ENCODE measurements around the gene SSTR3.
A peak's percentile ranks its signal among the peaks of the same experiment; 100 is the strongest.

The SSTR3 gene

GRCh38 chr22:37195921-37196320, 16.4 kb downstream of the SSTR3 start:
- H3K79me2 ChIP-seq (ENCODE audit: low read length): peaks cover 7% of the 10 kb centered on the region
- no peaks in the 10 kb centered on the region for H3K27me3 ChIP-seq (replicated peaks; ENCODE audit: insufficient read depth, low read length)
- H3F3A ChIP-seq (ENCODE audit: insufficient read depth, low read length): peaks cover 30% of the 10 kb centered on the region
- no peak overlapping the region for H2AFZ ChIP-seq (ENCODE audit: low read length)
- DNase-seq: no peak
- H3K9me2 ChIP-seq (replicated peaks; ENCODE audit: insufficient read depth, low read length): no peaks in the 10 kb centered on the region
- H3K36me3 ChIP-seq (replicated peaks; ENCODE audit: insufficient read depth, low read length): no peaks in the 10 kb centered on the region
- H3K27ac ChIP-seq (ENCODE audit: low read length): no peak overlapping the region
- no peak overlapping the region for H3K4me3 ChIP-seq (ENCODE audit: low read length)
- peaks cover 34% of the 10 kb centered on the region for H3K4me1 ChIP-seq (ENCODE audit: low read length)
- no peaks in the 10 kb centered on the region for H3K9me3 ChIP-seq (replicated peaks; ENCODE audit: insufficient read depth, low read length)
- H4K20me1 ChIP-seq (ENCODE audit: insufficient read depth, low read length): no peaks in the 10 kb centered on the region
- no peak overlapping the region for H3K9ac ChIP-seq (ENCODE audit: low read length)
- H3K4me2 ChIP-seq (ENCODE audit: low read depth, low read length): no peak overlapping the region
- TF ChIP-seq EZH2phosphoT487 (IDR thresholded peaks at IDR 0.05; ENCODE audit: low read length): no peak
- no peak for TF ChIP-seq EZH2 (optimal IDR thresholded peaks at IDR 0.05; ENCODE audit: low read depth, low read length)
- TF ChIP-seq CTCF (IDR thresholded peaks at IDR 0.05; ENCODE audit: low read length): no peak

GRCh38 chr22:37194750-37195149, 17.5 kb downstream of the SSTR3 start:
- H3K9ac ChIP-seq (ENCODE audit: low read length): no peak overlapping the region
- peaks cover 7% of the 10 kb centered on the region for H3K79me2 ChIP-seq (ENCODE audit: low read length)
- no peak overlapping the region for H3K4me3 ChIP-seq (ENCODE audit: low read length)
- TF ChIP-seq CTCF (IDR thresholded peaks at IDR 0.05; ENCODE audit: low read length) (no peak), EZH2phosphoT487 (IDR thresholded peaks at IDR 0.05; ENCODE audit: low read length) (no peak), EZH2 (optimal IDR thresholded peaks at IDR 0.05; ENCODE audit: low read depth, low read length) (no peak)
- H3K4me2 ChIP-seq (ENCODE audit: low read depth, low read length): no peak overlapping the region
- H4K20me1 ChIP-seq (ENCODE audit: insufficient read depth, low read length): no peaks in the 10 kb centered on the region
- H3F3A ChIP-seq (ENCODE audit: insufficient read depth, low read length): peaks cover 30% of the 10 kb centered on the region
- no peak overlapping the region for H2AFZ ChIP-seq (ENCODE audit: low read length)
- H3K9me3 ChIP-seq (replicated peaks; ENCODE audit: insufficient read depth, low read length): no peaks in the 10 kb centered on the region
- H3K4me1 ChIP-seq (ENCODE audit: low read length): peaks cover 32% of the 10 kb centered on the region
- H3K36me3 ChIP-seq (replicated peaks; ENCODE audit: insufficient read depth, low read length): no peaks in the 10 kb centered on the region
- DNase-seq: no peak
- H3K27ac ChIP-seq (ENCODE audit: low read length): no peak overlapping the region
- no peaks in the 10 kb centered on the region for H3K9me2 ChIP-seq (replicated peaks; ENCODE audit: insufficient read depth, low read length)
- no peaks in the 10 kb centered on the region for H3K27me3 ChIP-seq (replicated peaks; ENCODE audit: insufficient read depth, low read length)

GRCh38 chr22:37193629-37194191, 18.6 kb downstream of the SSTR3 start:
- TF ChIP-seq EZH2 (optimal IDR thresholded peaks at IDR 0.05; ENCODE audit: low read depth, low read length): no peak
- peaks cover 26% of the 10 kb centered on the region for H3F3A ChIP-seq (ENCODE audit: insufficient read depth, low read length)
- no peak overlapping the region for H2AFZ ChIP-seq (ENCODE audit: low read length)
- H3K79me2 ChIP-seq (ENCODE audit: low read length): peaks cover 7% of the 10 kb centered on the region
- H3K27ac ChIP-seq (ENCODE audit: low read length): peak overlapping the region; percentile 44
- H3K9me3 ChIP-seq (replicated peaks; ENCODE audit: insufficient read depth, low read length): no peaks in the 10 kb centered on the region
- peak overlapping the region; percentile 29 for H3K4me3 ChIP-seq (ENCODE audit: low read length)
- H3K27me3 ChIP-seq (replicated peaks; ENCODE audit: insufficient read depth, low read length): no peaks in the 10 kb centered on the region
- no peaks in the 10 kb centered on the region for H3K36me3 ChIP-seq (replicated peaks; ENCODE audit: insufficient read depth, low read length)
- H3K4me1 ChIP-seq (ENCODE audit: low read length): peaks cover 29% of the 10 kb centered on the region
- H3K9me2 ChIP-seq (replicated peaks; ENCODE audit: insufficient read depth, low read length): no peaks in the 10 kb centered on the region
- peak; percentile 90 for DNase-seq
- H4K20me1 ChIP-seq (ENCODE audit: insufficient read depth, low read length): no peaks in the 10 kb centered on the region
- peak overlapping the region; percentile 74 for H3K4me2 ChIP-seq (ENCODE audit: low read depth, low read length)
- peak overlapping the region; percentile 16; the same call in 1 of the 2 replicates for H3K9ac ChIP-seq (ENCODE audit: low read length)

GRCh38 chr22:37192741-37193140, 19.5 kb downstream of the SSTR3 start:
- no peak for DNase-seq
- Histone ChIP-seq H3K4me1 (ENCODE audit: low read length) (peaks cover 23% of the 10 kb centered on the region; the same call in 1 of the 2 replicates), H3K79me2 (ENCODE audit: low read length) (peaks cover 1% of the 10 kb centered on the region), H4K20me1 (ENCODE audit: insufficient read depth, low read length) (no peaks in the 10 kb centered on the region), H3K27me3 (replicated peaks; ENCODE audit: insufficient read depth, low read length) (no peaks in the 10 kb centered on the region), H3F3A (ENCODE audit: insufficient read depth, low read length) (peaks cover 25% of the 10 kb centered on the region), H3K27ac (ENCODE audit: low read length) (no peak overlapping the region), H3K9me2 (replicated peaks; ENCODE audit: insufficient read depth, low read length) (no peaks in the 10 kb centered on the region), H2AFZ (ENCODE audit: low read length) (no peak overlapping the region), H3K9ac (ENCODE audit: low read length) (no peak overlapping the region), H3K4me3 (ENCODE audit: low read length) (no peak overlapping the region), H3K9me3 (replicated peaks; ENCODE audit: insufficient read depth, low read length) (no peaks in the 10 kb centered on the region), H3K4me2 (ENCODE audit: low read depth, low read length) (peak overlapping the region; percentile 74), H3K36me3 (replicated peaks; ENCODE audit: insufficient read depth, low read length) (no peaks in the 10 kb centered on the region)
- TF ChIP-seq EZH2 (optimal IDR thresholded peaks at IDR 0.05; ENCODE audit: low read depth, low read length): no peak
- no peak for TF ChIP-seq CTCF (IDR thresholded peaks at IDR 0.05; ENCODE audit: low read length)

Data from MM.1S (cell line).